ENCODE measurements around the gene HES1. TPM values are rescaled to one million over a fixed set of nuclear protein-coding genes. Genes with fewer than 3 reads are reported as not detected.

HES1 gene
- total and polyA plus RNA-seq, 9 of the 15 experiments (the other 6 are each of a cell fraction or from before 2014, with no cell fraction given), result 3.4 to 37.0 (median 19.3) TPM

DNA sequence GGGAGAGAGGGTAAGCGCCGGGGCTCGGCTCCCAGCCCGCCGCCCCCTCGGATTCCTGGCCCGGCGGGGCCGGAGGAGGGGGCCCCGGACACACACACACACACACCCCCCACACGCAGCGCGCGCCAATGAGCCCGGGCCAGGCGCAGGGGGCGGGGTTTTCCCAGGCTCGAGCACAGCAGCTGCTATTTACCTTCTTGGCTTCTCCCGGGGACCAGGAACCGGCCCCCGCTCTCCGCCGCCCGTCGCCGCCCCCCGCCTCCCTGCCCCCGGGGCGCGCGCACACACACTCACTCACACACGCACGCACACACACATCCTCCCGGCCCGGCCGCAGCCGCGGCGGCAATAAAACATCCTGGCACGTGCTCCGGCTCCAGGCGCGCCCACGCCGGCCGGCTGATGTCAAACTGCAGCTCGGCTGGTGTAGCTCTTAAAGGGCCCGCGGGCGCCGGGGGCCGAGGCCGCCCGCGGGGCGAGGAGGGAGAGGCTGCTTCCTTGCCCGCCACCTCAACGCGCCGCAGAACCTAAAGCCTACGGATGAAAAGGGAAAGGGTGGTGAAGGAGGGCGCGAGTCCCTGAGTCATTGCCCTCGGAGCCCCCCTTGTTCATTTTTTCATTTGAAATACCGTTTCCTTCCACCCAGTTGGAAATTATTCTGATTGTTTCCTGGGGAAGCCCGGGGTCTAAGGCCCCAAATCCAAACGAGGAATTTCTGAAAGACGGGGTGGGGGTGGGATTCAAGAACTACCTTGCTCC lies 1.0 kb upstream of the HES1 start (continued):
- no peak for TF ChIP-seq DNMT1 (IDR thresholded peaks at IDR 0.05)
- peak; percentile 67 for TF ChIP-seq JUND (IDR thresholded peaks at IDR 0.05; ENCODE audit: borderline replicate concordance, low read depth, low read length)
- peak; percentile 45; the same call in 1 of the 3 replicates for TF ChIP-seq JUND (tag; IDR thresholded peaks at IDR 0.05; ENCODE audit: borderline replicate concordance, low read depth, low read length)
- no peak for TF ChIP-seq ZNF133 (CRISPR knock-in tag; IDR thresholded peaks at IDR 0.05)
- TF ChIP-seq PHF8 (IDR thresholded peaks at IDR 0.05; ENCODE audit: borderline replicate concordance, low read length), result 0 out of 2 replicates have a peak, but pooled peaks have one; percentile 12
- no peak for TF ChIP-seq ZNF785 (CRISPR knock-in tag; IDR thresholded peaks at IDR 0.05)
- no peak for TF ChIP-seq PRMT5 (CRISPR knock-in tag; IDR thresholded peaks at IDR 0.05)
- no peak for TF ChIP-seq SRSF3 (IDR thresholded peaks at IDR 0.05; ENCODE audit: insufficient read depth, low read length)
- no peak for TF ChIP-seq JUNB (CRISPR knock-in tag; conservative IDR thresholded peaks at IDR 0.05)
- TF ChIP-seq BDP1 (IDR thresholded peaks at IDR 0.05; ENCODE audit: insufficient read depth, insufficient read length), result no peak
- TF ChIP-seq, protein P1, sequence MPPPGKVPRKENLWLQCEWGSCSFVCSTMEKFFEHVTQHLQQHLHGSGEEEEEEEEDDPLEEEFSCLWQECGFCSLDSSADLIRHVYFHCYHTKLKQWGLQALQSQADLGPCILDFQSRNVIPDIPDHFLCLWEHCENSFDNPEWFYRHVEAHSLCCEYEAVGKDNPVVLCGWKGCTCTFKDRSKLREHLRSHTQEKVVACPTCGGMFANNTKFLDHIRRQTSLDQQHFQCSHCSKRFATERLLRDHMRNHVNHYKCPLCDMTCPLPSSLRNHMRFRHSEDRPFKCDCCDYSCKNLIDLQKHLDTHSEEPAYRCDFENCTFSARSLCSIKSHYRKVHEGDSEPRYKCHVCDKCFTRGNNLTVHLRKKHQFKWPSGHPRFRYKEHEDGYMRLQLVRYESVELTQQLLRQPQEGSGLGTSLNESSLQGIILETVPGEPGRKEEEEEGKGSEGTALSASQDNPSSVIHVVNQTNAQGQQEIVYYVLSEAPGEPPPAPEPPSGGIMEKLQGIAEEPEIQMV (tag; conservative IDR thresholded peaks at IDR 0.05; ENCODE audit: low read depth), result no peak
- TF ChIP-seq ZNF586 (CRISPR knock-in tag; conservative IDR thresholded peaks at IDR 0.05), result no peak
- TF ChIP-seq ZNF75A (CRISPR knock-in tag; IDR thresholded peaks at IDR 0.05), result no peak
- TF ChIP-seq NR2C1 (IDR thresholded peaks at IDR 0.05), result no peak
- no peak for TF ChIP-seq NR2C1 (tag; IDR thresholded peaks at IDR 0.05)
- TF ChIP-seq CSDE1 (IDR thresholded peaks at IDR 0.05), result no peak
- peak in 1 of 2 experiments; percentile 53; a peak in 2 of 4 replicates for TF ChIP-seq TRIM24 (IDR thresholded peaks at IDR 0.05)
